ENCODE results near the gene PIK3CG. TPM values are rescaled to one million over a fixed set of nuclear protein-coding genes. Genes with fewer than 3 reads are reported as not detected.

The PIK3CG gene
- total RNA-seq, 1 donor from 2014 or later: 0.23 TPM

- no peak for DNase-seq (ENCODE audit: low read depth)
- no peak for TF ChIP-seq CTCF (conservative IDR thresholded peaks at IDR 0.05; ENCODE audit: low read depth, low read length)
- H3K4me3 ChIP-seq (ENCODE audit: low read depth, low read length): no peak overlapping the region
These were observed 7.7 kb downstream of the PIK3CG start for GRCh38 chr7:106872763-106873162.

GRCh38 chr7:106874076-106874475 is 9.0 kb downstream of the PIK3CG start:
- DNase-seq (ENCODE audit: low read depth): no peak
- H3K4me3 ChIP-seq (ENCODE audit: low read depth, low read length): no peak overlapping the region
- TF ChIP-seq CTCF (conservative IDR thresholded peaks at IDR 0.05; ENCODE audit: low read depth, low read length): no peak

GRCh38 chr7:106875508-106875907 is 10.4 kb downstream of the PIK3CG start:
- TF ChIP-seq CTCF (conservative IDR thresholded peaks at IDR 0.05; ENCODE audit: low read depth, low read length): no peak
- H3K4me3 ChIP-seq (ENCODE audit: low read depth, low read length): no peak overlapping the region
- no peak for DNase-seq (ENCODE audit: low read depth)

GRCh38 chr7:106878748-106879439 is 13.8 kb downstream of the PIK3CG start:
- no peak for TF ChIP-seq CTCF (conservative IDR thresholded peaks at IDR 0.05; ENCODE audit: low read depth, low read length)
- DNase-seq (ENCODE audit: low read depth): no peak

GRCh38 chr7:106881984-106882383 is 16.9 kb downstream of the PIK3CG start:
- no peak overlapping the region for H3K4me3 ChIP-seq (ENCODE audit: low read depth, low read length)
- DNase-seq (ENCODE audit: low read depth): no peak
- TF ChIP-seq CTCF (conservative IDR thresholded peaks at IDR 0.05; ENCODE audit: low read depth, low read length): no peak

More at GRCh38 chr7:106878748-106879439, 13.8 kb downstream of the PIK3CG start:
- no peak overlapping the region for H3K4me3 ChIP-seq (ENCODE audit: low read depth, low read length)

- TF ChIP-seq CTCF (conservative IDR thresholded peaks at IDR 0.05; ENCODE audit: low read depth, low read length): no peak
- DNase-seq (ENCODE audit: low read depth): no peak
- H3K4me3 ChIP-seq (ENCODE audit: low read depth, low read length): no peak overlapping the region
These were observed 18.5 kb downstream of the PIK3CG start for GRCh38 chr7:106883456-106884026.

GRCh38 chr7:106885652-106886051 is 20.6 kb downstream of the PIK3CG start:
- DNase-seq (ENCODE audit: low read depth): no peak
- H3K4me3 ChIP-seq (ENCODE audit: low read depth, low read length): no peak overlapping the region
- no peak for TF ChIP-seq CTCF (conservative IDR thresholded peaks at IDR 0.05; ENCODE audit: low read depth, low read length)
